Renal cortex interstitium (tissue), 15 donors: Measurements from ENCODE around the gene SH3GL2. TPM values are rescaled to one million over a fixed set of nuclear protein-coding genes. Genes with fewer than 3 reads are reported as not detected.

ENCODE experiments used
- DNase-seq, 11 donors: peaks; one replicate each; pipeline ENCODE4 v3.0.0-alpha.2; 2013; ENCODE audit warnings: low read depth in 9 of 11, low spot score in 4 of 11; ENCODE audit errors: extremely low read depth in 1 of 11
- long read RNA-seq, 16 experiments: transcript quantifications; one replicate each; lab custom pipeline, GENCODE V29; 2026
- polyA plus RNA-seq, 3 donors: library from polyadenylated mRNA; unstranded; fragments of 120-200 nt; gene quantifications; one replicate each; pipeline ENCODE4 v1.2.1, GENCODE V29; 2013; ENCODE audit not compliant: insufficient read length in 3 of 3

Gene SH3GL2
- polyA plus RNA-seq: 1 to 10 TPM; 3.8 to 5.9 (median 4.2) TPM
- long read RNA-seq, donor 1, partial matches to known transcripts: 0 of 1 reads
- long read RNA-seq, donor 1, other reads (novel, unspliced or antisense): 0 of 1 reads
- long read RNA-seq, donor 2: 0 reads
- long read RNA-seq, donor 3, partial matches to known transcripts: 0 of 2 reads
- long read RNA-seq, donor 3, other reads (novel, unspliced or antisense): 0 of 2 reads
- long read RNA-seq, donor 4: 0 reads
- long read RNA-seq, donor 5: 0 reads
- long read RNA-seq, donor 6, partial matches to known transcripts: 0 of 3 reads
- long read RNA-seq, donor 6, other reads (novel, unspliced or antisense): 0 of 3 reads
- long read RNA-seq, donor 7, partial matches to known transcripts: 0 of 1 reads
- long read RNA-seq, donor 7, other reads (novel, unspliced or antisense): 0 of 1 reads
- long read RNA-seq, donor 8, partial matches to known transcripts: 0 of 2 reads
- long read RNA-seq, donor 8, other reads (novel, unspliced or antisense): 0 of 2 reads
- long read RNA-seq, donor 9, partial matches to known transcripts: 0 of 2 reads
- long read RNA-seq, donor 9, other reads (novel, unspliced or antisense): 0 of 2 reads
- long read RNA-seq, donor 10, partial matches to known transcripts: 0 of 2 reads
- long read RNA-seq, donor 10, other reads (novel, unspliced or antisense): 0 of 2 reads
- long read RNA-seq, donor 11: 0 reads
- long read RNA-seq, donor 12: 0 reads
- long read RNA-seq, donor 13: 0 reads
- long read RNA-seq, donor 14, partial matches to known transcripts: 0 of 2 reads
- long read RNA-seq, donor 14, other reads (novel, unspliced or antisense): 0 of 2 reads
- long read RNA-seq, donor 15: 0 reads
- long read RNA-seq, donor 16, partial matches to known transcripts: 0 of 1 reads
- long read RNA-seq, donor 16, other reads (novel, unspliced or antisense): 0 of 1 reads

GRCh38 chr9:17578911-17579793, at the start of gene SH3GL2:
Gene SH3GL2 (plus strand): TSS chr9:17579066.
- peak in 9 of 11 donors; percentile 21 to 67 (median 51) for DNase-seq

- DNase-seq: peak in 10 of 11 donors; percentile 23 to 39 (median 28)
These were observed 47.1 kb upstream of the SH3GL2 start for GRCh38 chr9:17531642-17532254.

DNA sequence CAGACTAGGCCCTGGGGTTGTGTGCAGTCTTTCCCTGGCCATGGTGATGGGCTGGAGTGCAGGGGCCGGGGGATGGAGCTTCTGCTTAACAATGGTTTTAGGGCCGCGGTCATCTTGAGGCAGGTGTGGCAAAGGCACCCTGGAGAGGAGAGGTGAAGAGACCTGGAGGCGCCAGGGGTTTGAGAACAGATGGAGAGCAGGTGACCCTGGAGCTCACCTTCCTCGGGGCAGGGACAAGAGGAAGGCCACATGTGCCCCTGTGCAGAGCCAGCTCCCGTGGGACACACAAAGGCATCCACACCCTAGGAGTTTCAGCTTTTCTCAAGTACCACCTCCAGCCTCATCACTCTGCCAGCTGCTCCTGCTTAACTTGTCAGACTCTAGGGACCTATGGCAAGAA, 46.4 kb upstream of the SH3GL2 start:
- DNase-seq: no peak

- DNase-seq: no peak
These were observed 43.7 kb upstream of the SH3GL2 start for GRCh38 chr9:17535176-17535575.

GRCh38 chr9:17536027-17536426, 42.8 kb upstream of the SH3GL2 start:
- DNase-seq: no peak

DNA sequence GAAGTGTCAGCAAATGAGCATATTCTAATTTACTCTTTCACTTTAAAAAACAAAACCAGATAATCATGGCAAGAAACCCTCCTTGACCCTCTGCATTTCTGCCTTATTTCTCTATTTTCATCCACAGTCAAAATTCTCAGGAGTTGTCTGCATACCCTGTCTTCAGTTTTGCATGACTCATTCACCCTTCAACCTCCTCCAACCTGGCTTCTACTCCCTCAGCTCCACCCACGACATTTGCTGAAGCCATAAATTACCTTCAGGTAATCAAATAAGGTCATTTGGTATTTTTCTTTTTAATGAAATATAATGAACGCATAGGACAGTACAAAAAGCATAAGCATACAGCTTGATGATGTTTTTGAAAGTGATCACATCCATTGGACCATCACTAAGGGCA, 27.8 kb upstream of the SH3GL2 start:
- no peak for DNase-seq

DNA sequence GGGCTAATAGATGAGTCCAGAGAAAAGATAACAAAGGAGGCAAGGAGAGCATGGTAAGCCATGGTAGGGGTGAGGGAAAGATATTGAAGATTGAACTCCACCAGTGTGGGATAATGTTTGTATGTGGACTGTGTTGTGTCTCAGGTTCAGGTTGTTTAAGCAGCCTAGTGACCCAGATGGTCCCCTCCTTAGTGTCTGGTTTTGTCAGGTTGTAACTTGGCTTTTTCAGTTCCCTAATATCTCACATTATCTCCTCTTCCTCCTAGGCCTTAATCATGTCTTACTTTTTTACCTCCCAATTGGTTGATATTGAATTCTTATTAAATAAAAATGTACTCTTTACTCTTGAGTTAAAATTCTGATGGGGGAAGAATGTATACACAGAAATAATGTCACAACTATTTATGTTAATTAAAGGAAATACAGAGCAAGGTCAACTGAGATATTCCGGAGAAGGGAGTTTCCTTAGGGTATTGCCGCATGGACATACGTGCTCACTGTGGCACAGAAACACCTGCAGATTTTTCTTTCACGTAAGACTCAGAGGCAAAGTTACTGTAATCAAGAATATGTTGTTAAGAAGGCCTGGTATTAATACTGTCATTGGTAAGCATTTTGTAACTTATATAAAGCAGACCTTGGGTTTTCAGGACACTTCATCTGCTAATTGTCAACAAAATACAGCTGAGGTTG, 23.4 kb upstream of the SH3GL2 start:
- DNase-seq: no peak

GRCh38 chr9:17556255-17556654, 22.6 kb upstream of the SH3GL2 start:
- no peak for DNase-seq

- DNase-seq: no peak
These were observed 21.9 kb upstream of the SH3GL2 start for GRCh38 chr9:17556935-17557334.

- no peak for DNase-seq
These were observed 7.0 kb upstream of the SH3GL2 start for GRCh38 chr9:17571825-17572224.

GRCh38 chr9:17574342-17574741, 4.5 kb upstream of the SH3GL2 start:
- DNase-seq: no peak

DNA sequence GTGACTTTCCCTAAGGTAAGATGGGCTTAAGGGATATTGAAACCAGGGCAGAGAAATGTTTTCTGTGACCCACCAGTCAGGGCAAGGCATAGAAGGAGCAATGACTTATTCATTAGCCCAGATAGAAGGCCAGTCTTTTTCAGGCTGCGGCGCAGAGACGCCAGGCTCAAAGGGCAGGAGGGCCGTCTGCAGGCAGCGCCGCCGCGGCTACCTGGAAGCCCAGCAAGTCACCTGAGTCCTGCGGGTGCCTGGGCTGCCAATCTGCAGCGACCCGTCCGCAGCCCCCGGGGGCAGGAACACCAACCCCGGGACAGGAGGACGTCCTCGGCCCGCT, 322 bp upstream of the SH3GL2 start:
- DNase-seq: no peak

GRCh38 chr9:17580119-17580518, 1.3 kb downstream of the SH3GL2 start:
- DNase-seq: no peak

GRCh38 chr9:17587113-17587512, 8.2 kb downstream of the SH3GL2 start:
- DNase-seq: no peak

DNA sequence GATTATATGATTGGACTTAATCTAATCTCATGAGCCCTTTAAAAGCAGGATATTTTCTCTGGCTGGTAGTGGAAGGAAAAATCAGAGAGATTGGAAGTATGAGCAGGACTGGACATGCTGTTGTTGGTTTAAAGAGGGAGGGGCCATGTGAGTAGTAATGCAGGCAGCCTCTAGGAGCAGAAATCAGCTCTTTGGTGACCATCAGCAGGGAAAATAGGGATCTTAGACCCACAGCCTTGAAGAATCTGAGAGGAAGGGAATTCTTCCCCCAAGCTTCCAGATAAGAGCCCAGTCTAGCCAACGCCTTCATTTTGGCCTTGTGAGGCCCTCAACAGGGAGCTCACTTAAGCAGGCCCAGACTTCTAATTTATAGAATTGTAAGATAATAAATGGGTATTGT, 9.5 kb downstream of the SH3GL2 start:
- DNase-seq: no peak

GRCh38 chr9:17588941-17589340, 10.1 kb downstream of the SH3GL2 start:
- no peak for DNase-seq

- DNase-seq: no peak
These were observed 10.9 kb downstream of the SH3GL2 start for GRCh38 chr9:17589771-17590170.

GRCh38 chr9:17594961-17595360, 16.1 kb downstream of the SH3GL2 start:
- DNase-seq: no peak
